HCT116 (cell line): Measurements from ENCODE around the gene MED13L.

Source experiments
- ATF3 ChIP-seq: IDR thresholded peaks from 2 replicates; pipeline ENCODE4 v1.6.1; 2012
- CBX3 ChIP-seq: IDR thresholded peaks from 2 replicates; pipeline ENCODE4 v1.6.1; 2012; ENCODE audit warnings: low read depth
- CEBPB ChIP-seq: IDR thresholded peaks from 2 replicates; pipeline ENCODE4 v1.6.1; 2012; ENCODE audit warnings: low read depth
- CTCF ChIP-seq, 3 experiments: fragments of 200-600 bp in 1 of 3; sonication (generic) in 1 of 3; IDR thresholded peaks in 2 of 3; conservative IDR thresholded peaks in 1 of 3; 2 replicates each; pipeline ENCODE4 v1.5.1; 2012 to 2017; ENCODE audit warnings: low read depth in 2 of 3, low read length in 2 of 3, antibody characterized with exemption in 1 of 3, borderline replicate concordance in 1 of 3, control low read depth in 1 of 3, mild to moderate bottlenecking in 1 of 3, mixed read lengths in 1 of 3, mixed run types in 1 of 3, moderate library complexity in 1 of 3; ENCODE audit not compliant: insufficient read depth in 1 of 3
- EZH2 ChIP-seq: fragments of 200-600 bp; sonication (generic); IDR thresholded peaks from 2 replicates; pipeline ENCODE4 v1.6.1; 2017; ENCODE audit warnings: antibody characterized with exemption, mixed run types
- EZH2phosphoT487 ChIP-seq: fragments of 200-600 bp; IDR thresholded peaks from 2 replicates; pipeline ENCODE4 v1.6.1; 2018; ENCODE audit warnings: antibody characterized with exemption, borderline replicate concordance
- JUND ChIP-seq: IDR thresholded peaks from 2 replicates; pipeline ENCODE4 v1.6.1; 2012
- POLR2A ChIP-seq: IDR thresholded peaks from 2 replicates; pipeline ENCODE4 v1.7.0; 2011; ENCODE audit warnings: borderline replicate concordance; ENCODE audit not compliant: insufficient read depth, insufficient read length; ENCODE audit errors: extremely low read depth
- RAD21 ChIP-seq: IDR thresholded peaks from 2 replicates; pipeline ENCODE4 v1.6.1; 2012; ENCODE audit warnings: low read depth, mild to moderate bottlenecking
- REST ChIP-seq: IDR thresholded peaks from 2 replicates; pipeline ENCODE4 v1.6.1; 2012; ENCODE audit warnings: low read depth
- SIN3A ChIP-seq: IDR thresholded peaks from 2 replicates; pipeline ENCODE4 v1.6.1; 2012; ENCODE audit warnings: low read depth
- YY1 ChIP-seq: IDR thresholded peaks from 2 replicates; pipeline ENCODE4 v1.6.1; 2011; ENCODE audit warnings: low read length, low read depth, moderate library complexity, mild to moderate bottlenecking; ENCODE audit not compliant: insufficient replicate concordance; ENCODE audit errors: extremely low read depth
- ZBTB33 ChIP-seq: IDR thresholded peaks from 2 replicates; pipeline ENCODE4 v1.6.1; 2011; ENCODE audit warnings: mild to moderate bottlenecking, low read length, moderate library complexity; ENCODE audit not compliant: insufficient replicate concordance; ENCODE audit errors: extremely low read depth

- TF ChIP-seq JUND (no peak), SIN3A (no peak), CTCF (IDR thresholded peaks at IDR 0.05 in 2 of 3, conservative IDR thresholded peaks at IDR 0.05 in 1 of 3; ENCODE audit: borderline replicate concordance in 1 of 3, insufficient read depth in 1 of 3, low read depth in 2 of 3, low read length in 2 of 3) (no peak), YY1 (no peak), CBX3 (no peak), EZH2phosphoT487 (no peak), POLR2A (no peak), ZBTB33 (no peak), RAD21 (no peak), CEBPB (no peak), EZH2 (no peak), ATF3 (no peak), REST (no peak)
Measured at GRCh38 chr12:115942346-115942745, 335.1 kb downstream of the MED13L start.
